HL-60 (cell line): ENCODE results near the gene MMP15.

ENCODE experiments used
- DNase-seq, 2 experiments: peaks; one replicate each; pipeline ENCODE4 v3.0.0-alpha.2; 2010 to 2020; ENCODE audit warnings: low read depth in 1 of 2, low spot score in 1 of 2
- H3K27ac ChIP-seq: fragments of 250-450 bp; sonication (Bioruptor Pico); replicated peaks from 2 replicates; pipeline ENCODE4 v1.5.1; 2020; ENCODE audit warnings: mild to moderate bottlenecking, moderate library complexity
- H3K27me3 ChIP-seq: fragments of 250-450 bp; sonication (Bioruptor Pico); 2 replicates; pipeline ENCODE4 v1.5.1; 2021; ENCODE audit warnings: mild to moderate bottlenecking, moderate library complexity; ENCODE audit not compliant: insufficient read depth, poor library complexity, severe bottlenecking
- H3K4me3 ChIP-seq: replicated peaks from 2 replicates; pipeline ENCODE4 v1.5.1; 2011; ENCODE audit warnings: mild to moderate bottlenecking, control low read depth, low read length; ENCODE audit not compliant: insufficient read depth
- CTCF ChIP-seq: IDR thresholded peaks from one replicate; pipeline ENCODE4 v1.5.1; 2011; ENCODE audit warnings: low read length, control low read depth, inconsistent platforms; ENCODE audit not compliant: insufficient read depth
- GABPA ChIP-seq: IDR thresholded peaks from 2 replicates; pipeline ENCODE4 v1.6.1; 2012; ENCODE audit warnings: low read depth
- POLR2AphosphoS5 ChIP-seq: IDR thresholded peaks from 2 replicates; pipeline ENCODE4 v1.6.1; 2012; ENCODE audit warnings: low read depth
- REST ChIP-seq: IDR thresholded peaks from 2 replicates; pipeline ENCODE4 v1.6.1; 2012; ENCODE audit warnings: low read depth; ENCODE audit not compliant: insufficient replicate concordance
- SPI1 ChIP-seq: IDR thresholded peaks from 2 replicates; pipeline ENCODE4 v1.6.1; 2012; ENCODE audit warnings: low read depth, mild to moderate bottlenecking, borderline replicate concordance

The MMP15 gene

GRCh38 chr16:57979006-57979585 lies 46.5 kb upstream of the MMP15 start:
- no peaks in the 10 kb centered on the region for H3K27me3 ChIP-seq
- H3K4me3 ChIP-seq: no peak overlapping the region
- TF ChIP-seq GABPA: no peak
- DNase-seq: no peak
- H3K27ac ChIP-seq: no peak overlapping the region

GRCh38 chr16:57981636-57982035 lies 43.9 kb upstream of the MMP15 start:
- Histone ChIP-seq H3K27me3 (peaks cover 2% of the 10 kb centered on the region), H3K27ac (no peak overlapping the region), H3K4me3 (no peak overlapping the region)
- no peak for TF ChIP-seq REST
- TF ChIP-seq SPI1: no peak
- DNase-seq: no peak

GRCh38 chr16:57982385-57982784 lies 43.2 kb upstream of the MMP15 start:
- Histone ChIP-seq H3K27ac (no peak overlapping the region), H3K27me3 (peaks cover 2% of the 10 kb centered on the region), H3K4me3 (no peak overlapping the region)
- TF ChIP-seq POLR2AphosphoS5: no peak
- no peak for TF ChIP-seq SPI1
- no peak for TF ChIP-seq GABPA
- TF ChIP-seq CTCF: no peak
- no peak for DNase-seq

GRCh38 chr16:57984443-57985203 lies 40.9 kb upstream of the MMP15 start:
- no peak for TF ChIP-seq SPI1
- no peak overlapping the region for H3K27ac ChIP-seq
- peak overlapping the region; percentile 25 for H3K4me3 ChIP-seq
- peaks cover 4% of the 10 kb centered on the region for H3K27me3 ChIP-seq
- peak in 1 of 2 experiments; percentile 48 for DNase-seq

- DNase-seq: no peak
- peak overlapping the region; percentile 25; the same call in 1 of the 2 replicates for H3K4me3 ChIP-seq
- peaks cover 4% of the 10 kb centered on the region for H3K27me3 ChIP-seq
- no peak overlapping the region for H3K27ac ChIP-seq
- TF ChIP-seq REST: no peak
- TF ChIP-seq POLR2AphosphoS5: no peak
- TF ChIP-seq GABPA: no peak
- TF ChIP-seq SPI1: no peak
Observed at GRCh38 chr16:57985204-57986181, 40.1 kb upstream of the MMP15 start.
